Activated CD8-positive, alpha-beta memory T cell treated with anti-CD3 and anti-CD28 coated beads for 1 hour (primary cell): ENCODE results near the gene TFB2M.
"Not testable (repeated sequence)": the region's sequence is repeated elsewhere in the genome, so short reads cannot be mapped to it uniquely, and the experiment has no call there.

ENCODE experiments used
- DNase-seq, 2 donors: peaks; one replicate each; pipeline ENCODE4 v3.0.0-alpha.2; 2020; ENCODE audit warnings: low read depth in 1 of 2; ENCODE audit errors: extremely low read depth in 1 of 2

Gene TFB2M

GRCh38 chr1:246583448-246584185 lies 17.6 kb upstream of the TFB2M start:
- no peak for DNase-seq

DNA sequence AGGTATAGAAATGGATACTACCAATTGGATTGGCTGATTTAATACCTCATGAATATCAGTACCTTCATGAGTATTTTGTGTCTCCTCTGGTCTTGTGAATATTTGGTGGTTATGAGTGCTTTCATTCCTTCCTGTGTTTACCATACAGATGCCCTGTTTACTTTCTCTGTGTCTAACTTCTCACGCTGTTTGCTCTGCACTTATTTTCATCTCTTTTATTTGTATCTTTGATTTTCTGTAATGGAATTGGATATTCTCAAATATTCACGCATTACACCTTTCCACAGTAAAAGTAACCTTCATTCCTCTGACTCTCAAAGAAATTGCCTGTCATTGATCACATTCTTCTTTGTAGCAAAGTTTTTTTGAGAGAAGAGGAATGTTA lies 17.0 kb upstream of the TFB2M start:
- DNase-seq = no peak

GRCh38 chr1:246582301-246583055 lies 16.4 kb upstream of the TFB2M start:
- DNase-seq = no peak

DNA sequence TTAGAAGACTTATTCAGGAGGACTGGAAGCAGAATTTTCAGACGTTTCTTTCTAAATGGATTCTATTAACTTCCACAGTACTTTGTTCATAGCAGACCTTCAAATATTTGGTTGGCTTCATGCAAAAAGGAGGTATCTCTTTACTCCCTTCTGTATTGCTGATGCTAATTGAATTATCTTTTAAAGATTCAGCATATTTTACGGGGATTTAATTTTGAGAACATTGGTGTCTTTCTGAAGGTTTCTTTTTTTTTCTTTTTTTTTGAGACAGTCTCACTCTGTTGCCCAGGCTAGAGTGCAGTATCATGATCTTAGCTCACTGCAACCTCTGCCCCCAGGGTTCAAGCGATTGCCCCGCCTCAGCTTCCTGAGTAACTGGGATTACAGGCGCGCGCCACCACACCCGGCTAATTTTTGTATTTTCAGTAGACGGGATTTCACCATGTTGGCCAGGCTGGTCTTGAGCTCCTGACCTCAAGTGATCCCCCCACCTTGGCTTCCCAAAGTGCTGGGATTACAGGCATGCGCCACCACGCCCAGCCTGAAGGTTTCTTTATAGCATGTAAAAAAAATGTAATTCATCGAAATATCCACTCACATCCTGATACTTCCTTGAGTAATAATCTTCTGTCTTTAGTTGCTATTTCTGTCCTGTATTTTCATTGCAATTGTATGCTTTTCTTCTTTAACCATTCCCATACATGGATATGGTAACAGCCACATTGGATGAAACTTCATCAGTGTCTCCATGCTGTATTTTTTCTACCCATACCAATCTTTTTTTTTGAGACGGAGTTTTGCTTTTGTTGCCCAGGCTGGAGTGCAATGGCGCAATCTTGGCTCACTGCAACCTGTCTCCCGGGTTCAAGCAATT lies 14.7 kb upstream of the TFB2M start:
- DNase-seq = no peak

DNA sequence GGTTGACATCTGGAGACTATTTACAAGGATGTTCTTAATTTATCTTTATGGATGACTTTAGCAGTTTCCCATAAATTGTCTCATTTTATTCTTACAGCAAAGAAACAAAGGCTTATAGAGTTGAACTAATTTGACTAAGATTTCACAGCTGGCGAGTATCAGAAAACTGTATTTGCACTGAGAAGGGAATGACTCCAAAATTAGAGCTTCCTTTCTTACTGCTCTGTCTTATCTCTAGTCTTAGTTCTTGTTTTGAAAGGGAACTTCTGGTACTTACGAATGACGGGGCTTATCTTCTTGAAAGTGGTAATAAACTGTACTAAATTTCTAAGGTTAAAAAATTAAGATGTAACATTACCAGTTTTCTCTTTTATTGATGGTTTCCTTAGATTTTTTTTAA lies 13.8 kb upstream of the TFB2M start:
- no peak for DNase-seq

GRCh38 chr1:246577720-246578106 lies 11.7 kb upstream of the TFB2M start:
- DNase-seq = no peak

DNA sequence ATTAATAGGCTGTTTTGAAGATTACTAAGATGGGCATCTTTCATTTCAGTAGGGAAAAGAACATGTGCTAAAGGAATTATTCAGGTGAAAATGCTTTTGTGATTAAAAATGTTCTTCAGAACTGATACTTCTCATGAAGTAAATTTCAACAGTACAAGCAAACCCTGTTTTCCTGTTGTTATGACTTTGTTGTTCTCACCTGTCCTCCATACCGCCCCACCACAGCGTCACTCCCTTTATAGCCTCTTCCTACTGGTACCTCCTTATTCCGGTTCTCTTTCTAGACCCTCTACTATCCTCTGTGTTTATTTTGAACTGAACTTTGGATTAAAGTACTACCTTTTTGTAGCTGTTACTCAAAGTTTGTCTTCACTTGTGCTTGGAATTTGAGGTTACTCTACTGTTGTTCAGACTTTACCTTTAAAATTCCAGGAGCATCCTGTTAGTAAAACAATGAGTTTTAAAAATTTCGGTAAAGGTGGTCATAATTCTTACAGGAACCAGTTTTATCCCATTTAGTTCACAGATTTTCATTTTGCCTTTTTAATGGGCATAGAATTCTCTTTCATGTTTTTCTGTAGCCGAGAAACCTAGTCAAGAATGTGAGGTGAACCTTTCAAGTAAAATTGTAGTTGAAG lies 11.1 kb upstream of the TFB2M start:
- DNase-seq = no peak

DNA sequence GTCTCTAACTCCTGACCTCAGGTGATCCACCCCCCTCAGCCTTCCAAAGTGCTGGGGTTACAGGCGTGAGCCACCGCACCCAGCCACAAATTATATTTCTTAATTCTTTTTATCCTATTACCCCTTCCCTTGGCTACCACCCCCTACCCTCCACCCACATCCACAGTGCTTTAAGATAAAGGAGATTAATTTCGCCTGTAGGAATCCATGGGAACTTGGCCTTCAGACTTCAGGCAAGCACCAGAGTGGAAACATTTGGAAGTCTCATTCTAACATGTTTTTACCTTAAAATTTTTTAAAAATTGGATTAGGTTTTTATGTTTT lies 10.6 kb upstream of the TFB2M start:
- no peak for DNase-seq

DNA sequence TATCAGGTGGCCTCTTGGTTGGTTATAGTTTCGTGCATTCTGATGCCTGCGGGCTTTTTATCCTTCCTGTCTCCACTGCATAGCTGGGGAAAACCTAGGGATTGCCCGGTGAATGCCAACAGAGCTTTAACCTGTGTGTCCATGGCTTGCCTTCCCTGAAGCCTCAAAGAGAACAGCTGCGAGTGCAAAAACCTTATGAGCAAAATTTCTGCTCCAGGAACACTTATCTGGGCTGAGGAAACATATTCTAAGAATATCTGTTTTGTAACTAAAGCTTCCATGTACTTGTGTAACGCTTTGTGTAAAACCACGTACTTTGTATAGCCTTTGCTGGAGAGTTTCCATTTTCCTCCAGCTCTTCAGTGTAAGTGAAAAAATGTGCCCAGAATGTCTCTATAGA lies 7.4 kb upstream of the TFB2M start:
- DNase-seq = no peak

- no peak for DNase-seq
Observed at GRCh38 chr1:246572785-246573184, 6.7 kb upstream of the TFB2M start.

- no peak for DNase-seq
Observed at GRCh38 chr1:246571953-246572352, 5.9 kb upstream of the TFB2M start.

GRCh38 chr1:246571309-246571708 lies 5.2 kb upstream of the TFB2M start:
- DNase-seq = not testable (repeated sequence)

DNA sequence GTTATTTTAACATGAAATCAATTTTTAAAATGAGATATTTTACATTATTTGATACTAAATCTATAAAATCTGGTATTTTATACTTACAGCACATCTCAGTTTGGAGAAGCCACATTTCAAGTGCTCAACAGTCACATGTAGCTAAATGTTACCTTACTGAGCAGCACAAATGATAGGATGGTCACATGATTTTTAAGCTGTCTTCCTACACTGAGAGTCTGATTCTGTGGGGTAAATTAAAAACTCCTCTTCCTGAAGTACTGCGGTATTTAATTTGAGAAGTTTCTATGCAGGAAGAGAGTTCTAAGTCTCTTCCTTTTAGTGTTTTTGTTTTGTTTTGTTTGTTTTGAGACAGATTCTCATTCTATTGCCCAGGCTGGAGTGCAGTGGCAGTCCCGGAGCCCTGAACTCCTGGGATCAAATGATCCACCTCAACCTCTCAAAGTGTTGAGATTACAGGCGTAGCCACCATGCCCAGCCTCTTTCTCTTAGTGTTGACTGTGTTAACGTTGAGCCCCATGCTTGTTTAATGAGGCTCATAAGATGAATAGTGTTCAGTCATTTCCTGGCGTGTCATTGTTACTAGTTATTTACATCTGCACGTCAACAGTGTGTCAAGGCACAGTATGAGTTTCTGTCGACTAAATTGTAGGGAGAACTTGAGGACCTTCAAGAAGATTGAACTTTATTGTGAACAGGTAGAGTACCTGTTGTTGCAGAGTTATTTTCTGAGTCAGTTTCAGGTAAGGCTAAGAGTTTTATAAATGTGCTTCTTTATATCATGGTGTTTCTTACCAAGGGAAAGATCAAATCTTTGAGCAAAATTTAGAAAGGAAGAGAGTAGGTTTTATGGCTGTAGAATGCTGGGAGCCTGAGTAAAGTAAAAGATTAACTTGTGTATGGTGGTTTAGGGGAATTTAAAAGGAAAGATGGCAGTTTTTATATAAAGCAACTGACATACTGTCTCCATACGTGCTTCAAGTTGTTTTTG lies 3.5 kb upstream of the TFB2M start:
- DNase-seq = no peak

DNA sequence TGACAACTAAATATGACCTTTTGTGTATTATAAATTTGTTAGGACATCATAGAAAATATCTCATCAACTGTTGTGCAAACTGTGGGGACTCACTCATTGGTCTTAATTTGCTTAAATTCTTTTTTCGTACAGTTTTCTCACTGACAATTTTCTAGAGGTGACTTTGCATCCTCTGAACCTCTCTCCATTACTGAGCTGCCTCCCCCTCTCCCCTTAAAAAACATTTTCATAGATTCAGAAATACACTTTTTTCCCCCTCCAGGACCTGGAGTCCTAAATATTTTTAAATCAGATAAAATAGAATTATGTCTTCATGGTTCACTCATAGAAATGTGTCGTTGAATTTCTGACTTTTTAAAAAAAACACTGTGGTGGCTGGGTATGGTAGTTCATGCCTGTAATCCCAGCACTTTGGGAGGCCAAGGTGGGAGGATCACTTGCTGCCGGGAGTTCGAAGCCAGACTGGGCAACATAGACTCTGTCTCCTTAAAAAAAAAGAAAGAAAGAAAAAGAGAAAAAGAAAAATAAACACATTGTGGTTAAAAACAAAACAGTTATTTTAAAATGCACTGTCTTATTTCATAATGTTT lies 1.7 kb upstream of the TFB2M start:
- DNase-seq = no peak

DNA sequence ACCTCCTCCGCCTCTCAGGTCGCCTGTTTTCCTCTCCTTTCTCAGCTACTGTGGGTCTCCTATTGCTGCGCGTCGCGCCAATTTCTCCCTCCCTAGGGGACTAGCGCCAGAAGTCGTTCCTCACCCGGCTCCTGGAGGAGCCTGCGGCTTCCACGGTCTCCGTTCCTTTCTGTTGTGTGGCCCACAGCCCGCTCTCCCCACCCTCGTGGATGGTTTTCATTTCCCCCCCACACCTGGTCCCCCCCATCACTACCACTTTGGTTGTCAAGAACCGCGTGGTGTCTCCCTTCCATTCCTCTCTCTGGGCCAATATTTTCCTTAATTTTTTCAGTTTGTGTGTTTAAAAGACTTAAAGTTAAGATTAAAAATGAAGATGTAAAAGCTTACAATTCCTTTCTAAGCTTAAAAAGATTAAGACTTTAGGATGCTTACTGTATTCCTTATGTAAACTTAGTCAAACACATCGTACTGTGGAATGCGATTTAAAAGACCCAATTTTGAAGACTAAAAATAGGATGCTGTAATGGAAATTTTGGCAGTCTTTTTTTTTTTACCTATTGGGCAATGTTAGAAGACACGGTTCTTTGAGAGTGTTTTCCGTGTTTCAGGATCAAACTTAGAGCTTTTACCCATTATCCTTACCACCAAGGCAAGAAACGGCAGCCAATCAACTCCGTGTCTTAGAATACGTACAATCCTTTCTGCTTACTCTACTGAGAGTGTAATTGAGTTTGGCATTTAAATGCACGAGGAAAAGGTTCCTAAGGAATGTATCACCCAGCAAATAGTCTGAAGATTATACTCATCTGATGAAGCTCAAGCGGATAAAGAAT lies 968 bp upstream of the TFB2M start:
- DNase-seq = peak in 1 of 2 donors; percentile 24

DNA sequence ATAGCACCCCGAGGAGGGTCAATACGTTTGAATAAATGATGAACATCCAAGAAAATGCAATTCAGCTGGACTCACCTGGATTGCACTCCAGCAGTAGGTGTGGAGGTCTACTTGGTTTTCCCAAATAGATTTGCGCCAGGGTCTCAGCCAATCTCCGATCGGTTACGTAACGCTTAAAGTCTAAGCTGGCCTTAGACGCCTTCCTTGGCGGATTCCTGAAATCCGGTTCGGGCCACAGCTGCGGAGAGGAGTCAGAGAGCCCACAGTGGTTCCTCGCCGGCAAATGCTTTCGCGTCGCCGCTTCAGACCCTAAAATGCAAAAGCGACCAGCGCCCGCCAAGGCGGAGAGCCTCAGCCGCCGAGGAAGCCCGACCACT lies 322 bp downstream of the TFB2M start:
- no peak for DNase-seq

GRCh38 chr1:246564839-246565750 lies 966 bp downstream of the TFB2M start:
- no peak for DNase-seq

DNA sequence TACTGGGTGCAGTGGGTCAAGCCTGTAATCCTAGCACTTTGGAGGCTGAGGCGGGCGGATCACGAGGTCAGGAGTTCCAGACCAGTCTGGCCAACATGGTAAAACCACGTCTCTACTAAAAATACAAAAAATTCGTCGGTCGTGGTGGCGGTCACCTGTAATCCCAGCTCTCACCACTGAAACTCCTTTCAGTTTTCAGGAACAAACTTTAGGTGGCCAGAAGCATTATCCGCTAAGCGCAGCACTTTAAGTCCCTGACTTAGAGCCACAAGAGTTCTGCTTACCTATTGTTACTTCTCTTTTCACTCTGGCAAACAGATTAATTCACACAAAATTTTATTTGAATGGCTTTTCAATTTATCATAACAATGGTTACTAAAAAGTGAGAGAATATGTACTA lies 5.2 kb downstream of the TFB2M start:
- DNase-seq = not testable (repeated sequence)
